SK-N-SH treated with all-trans-retinoic acid at 6 μM for 48 hours (cell line): Measurements from ENCODE around the gene FUNDC2.

Source experiments
- ARNTL ChIP-seq: fragments of 450-650 bp; formaldehyde crosslinking; IDR thresholded peaks from 2 replicates; pipeline ENCODE4 v1.5.0; 2020; ENCODE audit warnings: low read depth, mild to moderate bottlenecking, moderate library complexity, borderline replicate concordance
- BACH2 ChIP-seq: fragments of 250-450 bp; sonication (Bioruptor Pico); IDR thresholded peaks from 2 replicates; pipeline ENCODE4 v1.9.0; 2021; ENCODE audit warnings: mild to moderate bottlenecking, borderline replicate concordance
- ESRRG ChIP-seq: fragments of 250-450 bp; sonication (Bioruptor Pico); IDR thresholded peaks from 2 replicates; pipeline ENCODE4 v1.6.1; 2021; ENCODE audit warnings: mild to moderate bottlenecking
- ISL1 ChIP-seq: fragments of 250-450 bp; sonication (Bioruptor Pico); IDR thresholded peaks from 2 replicates; pipeline ENCODE4 v2.1.2; 2022; ENCODE audit warnings: mild to moderate bottlenecking, moderate library complexity
- TCF4 ChIP-seq: fragments of 250-450 bp; sonication (Bioruptor Pico); IDR thresholded peaks from 2 replicates; pipeline ENCODE4 v1.8.0; 2021; ENCODE audit warnings: mild to moderate bottlenecking, moderate library complexity, borderline replicate concordance
- TOX ChIP-seq: fragments of 250-450 bp; sonication (Bioruptor Pico); IDR thresholded peaks from 2 replicates; pipeline ENCODE4 v1.8.0; 2021; ENCODE audit warnings: mild to moderate bottlenecking, moderate library complexity, borderline replicate concordance
- ZFP3 ChIP-seq: fragments of 250-450 bp; sonication (Bioruptor Pico); IDR thresholded peaks from 2 replicates; pipeline ENCODE4 v1.5.0; 2020; ENCODE audit warnings: mild to moderate bottlenecking, moderate library complexity
- ZFP30 ChIP-seq: fragments of 450-650 bp; formaldehyde crosslinking; IDR thresholded peaks from 2 replicates; pipeline ENCODE4 v1.5.0; 2022; ENCODE audit warnings: mild to moderate bottlenecking, moderate library complexity
- TF ChIP-seq, protein P1 (sequence below): fragments of 250-450 bp; sonication (Bioruptor Pico); IDR thresholded peaks from 2 replicates; pipeline ENCODE4 v1.8.0; 2020; ENCODE audit warnings: mild to moderate bottlenecking, moderate library complexity, borderline replicate concordance
- TF ChIP-seq, protein P2 (sequence below): fragments of 250-450 bp; sonication (Bioruptor Pico); IDR thresholded peaks from 2 replicates; pipeline ENCODE4 v1.5.0; 2020; ENCODE audit warnings: mild to moderate bottlenecking, moderate library complexity

DNA sequence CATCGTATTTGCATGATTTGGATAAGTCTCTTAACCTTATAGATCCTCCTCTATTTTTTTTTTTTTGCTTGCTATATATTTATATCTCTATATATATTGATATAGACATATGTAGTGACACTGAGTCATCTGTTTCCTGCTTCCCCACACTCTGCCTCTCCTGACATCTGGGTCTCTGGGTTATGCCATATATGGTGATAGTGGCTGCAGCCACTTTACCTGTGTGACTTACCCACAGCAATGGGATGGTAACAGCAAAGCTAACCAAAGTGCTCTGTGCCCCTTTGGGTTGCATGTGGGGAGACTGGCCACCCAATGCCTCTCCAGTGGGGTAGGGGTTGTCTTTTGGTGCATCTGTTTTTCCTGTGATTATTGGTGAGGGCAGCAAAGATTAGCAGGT lies 29.8 kb downstream of the FUNDC2 start:
- TF ChIP-seq ESRRG (no peak), ZFP3 (no peak), ARNTL (CRISPR knock-in tag) (no peak), TOX (no peak), ZFP30 (CRISPR knock-in tag) (no peak), BACH2 (CRISPR knock-in tag) (no peak), TCF4 (CRISPR knock-in tag) (no peak), ISL1 (CRISPR knock-in tag) (no peak)
- TF ChIP-seq, protein P1, sequence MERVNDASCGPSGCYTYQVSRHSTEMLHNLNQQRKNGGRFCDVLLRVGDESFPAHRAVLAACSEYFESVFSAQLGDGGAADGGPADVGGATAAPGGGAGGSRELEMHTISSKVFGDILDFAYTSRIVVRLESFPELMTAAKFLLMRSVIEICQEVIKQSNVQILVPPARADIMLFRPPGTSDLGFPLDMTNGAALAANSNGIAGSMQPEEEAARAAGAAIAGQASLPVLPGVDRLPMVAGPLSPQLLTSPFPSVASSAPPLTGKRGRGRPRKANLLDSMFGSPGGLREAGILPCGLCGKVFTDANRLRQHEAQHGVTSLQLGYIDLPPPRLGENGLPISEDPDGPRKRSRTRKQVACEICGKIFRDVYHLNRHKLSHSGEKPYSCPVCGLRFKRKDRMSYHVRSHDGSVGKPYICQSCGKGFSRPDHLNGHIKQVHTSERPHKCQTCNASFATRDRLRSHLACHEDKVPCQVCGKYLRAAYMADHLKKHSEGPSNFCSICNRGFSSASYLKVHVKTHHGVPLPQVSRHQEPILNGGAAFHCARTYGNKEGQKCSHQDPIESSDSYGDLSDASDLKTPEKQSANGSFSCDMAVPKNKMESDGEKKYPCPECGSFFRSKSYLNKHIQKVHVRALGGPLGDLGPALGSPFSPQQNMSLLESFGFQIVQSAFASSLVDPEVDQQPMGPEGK (CRISPR knock-in tag) = no peak
- TF ChIP-seq, protein P2, sequence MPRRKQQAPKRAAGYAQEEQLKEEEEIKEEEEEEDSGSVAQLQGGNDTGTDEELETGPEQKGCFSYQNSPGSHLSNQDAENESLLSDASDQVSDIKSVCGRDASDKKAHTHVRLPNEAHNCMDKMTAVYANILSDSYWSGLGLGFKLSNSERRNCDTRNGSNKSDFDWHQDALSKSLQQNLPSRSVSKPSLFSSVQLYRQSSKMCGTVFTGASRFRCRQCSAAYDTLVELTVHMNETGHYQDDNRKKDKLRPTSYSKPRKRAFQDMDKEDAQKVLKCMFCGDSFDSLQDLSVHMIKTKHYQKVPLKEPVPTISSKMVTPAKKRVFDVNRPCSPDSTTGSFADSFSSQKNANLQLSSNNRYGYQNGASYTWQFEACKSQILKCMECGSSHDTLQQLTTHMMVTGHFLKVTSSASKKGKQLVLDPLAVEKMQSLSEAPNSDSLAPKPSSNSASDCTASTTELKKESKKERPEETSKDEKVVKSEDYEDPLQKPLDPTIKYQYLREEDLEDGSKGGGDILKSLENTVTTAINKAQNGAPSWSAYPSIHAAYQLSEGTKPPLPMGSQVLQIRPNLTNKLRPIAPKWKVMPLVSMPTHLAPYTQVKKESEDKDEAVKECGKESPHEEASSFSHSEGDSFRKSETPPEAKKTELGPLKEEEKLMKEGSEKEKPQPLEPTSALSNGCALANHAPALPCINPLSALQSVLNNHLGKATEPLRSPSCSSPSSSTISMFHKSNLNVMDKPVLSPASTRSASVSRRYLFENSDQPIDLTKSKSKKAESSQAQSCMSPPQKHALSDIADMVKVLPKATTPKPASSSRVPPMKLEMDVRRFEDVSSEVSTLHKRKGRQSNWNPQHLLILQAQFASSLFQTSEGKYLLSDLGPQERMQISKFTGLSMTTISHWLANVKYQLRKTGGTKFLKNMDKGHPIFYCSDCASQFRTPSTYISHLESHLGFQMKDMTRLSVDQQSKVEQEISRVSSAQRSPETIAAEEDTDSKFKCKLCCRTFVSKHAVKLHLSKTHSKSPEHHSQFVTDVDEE (CRISPR knock-in tag) = no peak
